ENCODE results near the gene FARS2. TPM values are rescaled to one million over a fixed set of nuclear protein-coding genes. Genes with fewer than 3 reads are reported as not detected.

The FARS2 gene
- total RNA-seq, 6 donors from 2014 or later = 16.4 to 34.6 (median 19.9) TPM

DNA sequence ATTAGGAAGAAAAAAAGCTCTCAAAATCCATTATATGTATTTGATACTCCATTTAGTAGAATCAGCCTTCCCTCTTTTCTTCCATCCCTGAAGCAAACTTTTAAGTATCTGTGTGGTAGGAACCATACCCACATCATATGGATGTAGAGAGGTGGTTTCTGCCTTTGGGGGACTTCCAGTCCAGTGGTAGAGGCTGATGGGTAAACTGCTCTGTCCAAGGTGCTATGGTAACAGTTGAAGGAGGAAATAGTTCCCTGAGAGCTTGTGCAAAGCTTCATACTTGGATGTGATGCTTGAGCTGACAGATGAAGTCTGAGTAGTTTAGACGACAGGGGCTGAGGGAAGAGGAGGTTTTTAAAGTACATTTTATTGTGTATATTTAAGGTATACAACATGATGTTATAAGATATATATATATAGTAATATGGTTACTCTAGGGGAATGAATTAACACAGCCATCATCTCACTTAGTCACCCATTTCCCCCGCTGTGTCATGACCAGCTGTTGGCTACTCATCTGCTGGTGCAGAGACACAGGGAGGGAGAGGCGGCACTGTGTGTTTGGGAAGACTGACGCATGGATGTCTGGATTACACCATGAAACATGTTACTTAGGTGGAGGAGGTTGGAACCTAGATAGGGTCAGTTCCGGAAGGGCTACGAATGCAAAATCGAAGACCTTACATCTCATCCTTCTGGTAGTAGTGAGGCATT, 185.2 kb downstream of the FARS2 start:
- H3K27ac ChIP-seq = no peak overlapping the region
- H3K4me1 ChIP-seq = peaks cover 0 to 6% (median 2%) of the 10 kb centered on the region in 4 donors
- no peaks in the 10 kb centered on the region for H3K36me3 ChIP-seq
- H3K4me3 ChIP-seq = no peak overlapping the region
- H3K27me3 ChIP-seq = no peaks in the 10 kb centered on the region
- no peak for DNase-seq
- ATAC-seq (ENCODE audit: low FRiP score in 2 of 2) = no peak
- H3K9me3 ChIP-seq = no peaks in the 10 kb centered on the region
- 95 to 97% methylated on average over 7 of the region's 7 CpGs for WGBS, 2 donors
- TF ChIP-seq POLR2A (IDR thresholded peaks at IDR 0.05) = no peak
- TF ChIP-seq POLR2AphosphoS5 (IDR thresholded peaks at IDR 0.05) = no peak
- TF ChIP-seq, protein P1, sequence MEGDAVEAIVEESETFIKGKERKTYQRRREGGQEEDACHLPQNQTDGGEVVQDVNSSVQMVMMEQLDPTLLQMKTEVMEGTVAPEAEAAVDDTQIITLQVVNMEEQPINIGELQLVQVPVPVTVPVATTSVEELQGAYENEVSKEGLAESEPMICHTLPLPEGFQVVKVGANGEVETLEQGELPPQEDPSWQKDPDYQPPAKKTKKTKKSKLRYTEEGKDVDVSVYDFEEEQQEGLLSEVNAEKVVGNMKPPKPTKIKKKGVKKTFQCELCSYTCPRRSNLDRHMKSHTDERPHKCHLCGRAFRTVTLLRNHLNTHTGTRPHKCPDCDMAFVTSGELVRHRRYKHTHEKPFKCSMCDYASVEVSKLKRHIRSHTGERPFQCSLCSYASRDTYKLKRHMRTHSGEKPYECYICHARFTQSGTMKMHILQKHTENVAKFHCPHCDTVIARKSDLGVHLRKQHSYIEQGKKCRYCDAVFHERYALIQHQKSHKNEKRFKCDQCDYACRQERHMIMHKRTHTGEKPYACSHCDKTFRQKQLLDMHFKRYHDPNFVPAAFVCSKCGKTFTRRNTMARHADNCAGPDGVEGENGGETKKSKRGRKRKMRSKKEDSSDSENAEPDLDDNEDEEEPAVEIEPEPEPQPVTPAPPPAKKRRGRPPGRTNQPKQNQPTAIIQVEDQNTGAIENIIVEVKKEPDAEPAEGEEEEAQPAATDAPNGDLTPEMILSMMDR (IDR thresholded peaks at IDR 0.05) = no peak
- TF ChIP-seq EP300 (IDR thresholded peaks at IDR 0.05) = no peak

DNA sequence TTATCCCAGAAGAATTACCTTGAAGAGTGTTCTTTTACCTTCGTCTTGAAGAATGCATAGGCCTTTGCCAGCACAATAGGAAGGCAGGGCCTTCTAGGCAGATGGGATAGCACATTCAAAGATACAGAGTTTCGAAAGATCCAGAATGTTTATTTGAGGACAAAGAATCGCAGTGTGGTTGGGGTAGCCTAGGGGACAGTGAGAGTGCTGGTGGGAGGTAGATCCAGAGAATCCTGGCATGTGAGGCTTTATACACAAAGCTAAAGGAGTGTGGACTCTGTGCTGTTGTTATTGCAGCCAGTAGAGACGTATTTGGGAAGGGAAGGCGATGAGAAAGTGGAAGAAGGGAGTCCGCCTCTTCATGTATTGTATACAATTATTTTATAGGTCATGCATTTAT, 186.6 kb downstream of the FARS2 start:
- no peak for TF ChIP-seq POLR2AphosphoS5 (IDR thresholded peaks at IDR 0.05)
- TF ChIP-seq POLR2A (IDR thresholded peaks at IDR 0.05) = no peak
- no peak for TF ChIP-seq EP300 (IDR thresholded peaks at IDR 0.05)
- TF ChIP-seq, protein P1 (IDR thresholded peaks at IDR 0.05) = no peak
- H3K27ac ChIP-seq = no peak overlapping the region
- ATAC-seq (ENCODE audit: low FRiP score in 2 of 2) (no peak), DNase-seq (no peak)
- H3K27me3 ChIP-seq = no peaks in the 10 kb centered on the region
- 90 to 97% methylated on average over 6 of the region's 6 CpGs for WGBS, 2 donors
- H3K9me3 ChIP-seq = no peaks in the 10 kb centered on the region
- H3K4me1 ChIP-seq = peaks cover 0 to 6% (median 2%) of the 10 kb centered on the region in 4 donors
- no peak overlapping the region for H3K4me3 ChIP-seq
- H3K36me3 ChIP-seq = no peaks in the 10 kb centered on the region

GRCh38 chr6:5450073-5450472, 188.8 kb downstream of the FARS2 start:
- H3K4me3 ChIP-seq = no peak overlapping the region
- no peak overlapping the region for H3K27ac ChIP-seq
- no peaks in the 10 kb centered on the region for H3K27me3 ChIP-seq
- no peaks in the 10 kb centered on the region for H3K4me1 ChIP-seq
- no peak for DNase-seq
- TF ChIP-seq POLR2AphosphoS5 (IDR thresholded peaks at IDR 0.05) (no peak), POLR2A (IDR thresholded peaks at IDR 0.05) (no peak)
- TF ChIP-seq, protein P1 (IDR thresholded peaks at IDR 0.05) = no peak
- ATAC-seq (ENCODE audit: low FRiP score in 2 of 2) = no peak
- H3K9me3 ChIP-seq = no peaks in the 10 kb centered on the region
- WGBS, 2 donors = 96 to 98% methylated on average over 3 of the region's 3 CpGs
- H3K36me3 ChIP-seq = no peaks in the 10 kb centered on the region

DNA sequence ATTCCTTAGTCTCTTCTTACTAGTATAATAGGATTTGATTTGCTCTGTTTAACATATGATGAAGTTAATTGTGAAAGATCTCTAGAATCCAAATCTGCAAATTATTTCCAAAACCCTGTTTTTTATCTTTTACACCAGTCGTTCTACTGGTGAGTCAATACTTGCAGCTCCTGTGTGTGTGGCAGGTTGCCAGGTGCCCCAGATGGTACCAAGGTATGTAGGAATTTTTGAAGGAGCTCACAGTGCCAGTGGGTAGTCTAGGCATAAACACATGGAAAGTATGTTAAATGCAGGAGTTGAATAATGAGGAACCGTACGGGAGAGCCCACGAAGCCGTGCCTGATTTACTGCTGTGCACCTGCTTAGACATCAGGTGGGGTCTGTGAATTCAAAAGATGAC, 192.2 kb downstream of the FARS2 start:
- TF ChIP-seq, protein P1 (IDR thresholded peaks at IDR 0.05) = no peak
- TF ChIP-seq POLR2A (IDR thresholded peaks at IDR 0.05) (no peak), POLR2AphosphoS5 (IDR thresholded peaks at IDR 0.05) (no peak), EP300 (IDR thresholded peaks at IDR 0.05) (no peak)
- Histone ChIP-seq H3K27me3 (no peaks in the 10 kb centered on the region), H3K4me1 (peaks cover 0 to 6% (median 2%) of the 10 kb centered on the region in 4 donors), H3K4me3 (no peak overlapping the region), H3K36me3 (no peaks in the 10 kb centered on the region), H3K27ac (no peak overlapping the region), H3K9me3 (no peaks in the 10 kb centered on the region)
- DNase-seq (no peak), ATAC-seq (ENCODE audit: low FRiP score in 2 of 2) (no peak)
- 83 to 86% methylated on average over 5 of the region's 5 CpGs for WGBS, 2 donors

- WGBS, 2 donors = 56 to 74% methylated on average over 4 of the region's 4 CpGs
These were observed 193.8 kb downstream of the FARS2 start for GRCh38 chr6:5455142-5455541.

More at GRCh38 chr6:5455142-5455541, 193.8 kb downstream of the FARS2 start:
- ATAC-seq (ENCODE audit: low FRiP score in 2 of 2) (no peak), DNase-seq (no peak)
- Histone ChIP-seq H3K4me3 (no peak overlapping the region), H3K27ac (no peak overlapping the region), H3K4me1 (peaks cover 0 to 6% (median 2%) of the 10 kb centered on the region in 4 donors), H3K36me3 (no peaks in the 10 kb centered on the region), H3K9me3 (no peaks in the 10 kb centered on the region), H3K27me3 (no peaks in the 10 kb centered on the region)
- TF ChIP-seq POLR2AphosphoS5 (IDR thresholded peaks at IDR 0.05) (no peak), POLR2A (IDR thresholded peaks at IDR 0.05) (no peak), EP300 (IDR thresholded peaks at IDR 0.05) (no peak)
- TF ChIP-seq, protein P1 (IDR thresholded peaks at IDR 0.05) = no peak
